ENCODE measurements around the gene PGS1. TPM values are rescaled to one million over a fixed set of nuclear protein-coding genes. Genes with fewer than 3 reads are reported as not detected.

PGS1 gene
- total RNA-seq, 2 experiments from 2014 or later, result 59.6 to 61.3 TPM

DNA sequence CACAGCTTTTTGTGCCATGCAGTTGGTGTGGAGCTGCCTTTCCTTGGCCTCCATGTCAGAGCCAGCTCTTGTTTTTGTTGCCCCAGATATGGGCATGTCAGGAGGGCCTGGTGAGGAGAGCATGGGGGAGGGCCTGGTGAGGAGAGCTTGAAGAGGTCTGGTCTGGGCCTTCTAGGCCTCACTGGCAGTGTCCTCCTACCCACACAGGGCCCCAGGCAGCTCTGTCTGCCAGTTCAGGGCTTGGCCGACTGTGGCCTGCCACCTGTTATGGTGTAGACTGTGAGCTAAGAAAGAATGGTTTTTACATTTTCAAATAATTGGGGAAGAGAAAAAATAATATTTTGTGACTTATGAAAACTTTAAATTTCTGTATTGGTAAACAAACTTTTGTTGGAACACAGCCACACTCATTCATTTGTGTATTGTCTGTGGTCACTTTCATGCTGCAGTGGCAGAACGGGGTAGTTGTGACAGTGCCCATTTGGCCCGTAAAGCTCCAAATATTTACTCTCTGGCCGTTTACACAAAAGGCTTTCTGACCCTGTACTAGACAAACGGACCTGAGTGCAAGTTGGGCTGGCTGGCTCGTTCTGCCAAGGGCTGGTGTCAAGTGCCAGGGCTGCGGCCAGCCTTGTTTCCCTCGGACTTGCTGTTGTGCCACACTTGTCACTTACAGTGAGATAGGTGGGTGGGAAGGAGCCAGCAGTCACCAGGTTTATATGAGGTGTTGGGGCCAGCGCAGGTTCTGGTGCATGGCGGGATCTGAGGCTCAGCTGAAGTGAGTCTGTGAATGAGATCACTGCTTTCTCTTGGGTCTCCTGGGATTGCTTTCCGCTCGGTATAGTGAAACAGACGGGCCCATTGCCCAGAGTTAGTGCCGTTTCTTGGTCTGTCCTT is 18.2 kb downstream of the PGS1 start:
- POLR2A ChIA-PET, result no interaction called here
- intact Hi-C loops (cut with micrococcal nuclease; ENCODE audit: unreplicated experiment), result no loop called here
- CTCF ChIA-PET (ENCODE audit: unreplicated experiment), result interaction anchor here (0.6 kb wide), 1 partner anchor 89 kb away, joined by 3 read pairs; no protein-coding TSS in a partner anchor
- Histone ChIP-seq H3K4me1 (ENCODE audit: insufficient read depth, low read length, poor library complexity, severe bottlenecking) (no peaks in the 10 kb centered on the region), H3K79me2 (ENCODE audit: insufficient read depth, low read depth, low read length) (0 out of 2 replicates have a peak, but pooled peaks cover 3% of the 10 kb centered on the region), H3K4me3 (ENCODE audit: low read depth, low read length, poor library complexity, severe bottlenecking) (no peak overlapping the region), H2AFZ (ENCODE audit: low read length) (no peak overlapping the region), H3K27ac (ENCODE audit: low read depth, low read length, poor library complexity, severe bottlenecking) (no peak overlapping the region), H3K9me3 (ENCODE audit: low read length) (no peaks in the 10 kb centered on the region), H3K36me3 (ENCODE audit: insufficient read depth, low read length) (peaks cover 91% of the 10 kb centered on the region), H4K20me1 (ENCODE audit: insufficient read depth, low read length) (no peaks in the 10 kb centered on the region), H3K4me2 (ENCODE audit: low read length) (no peak overlapping the region), H3K9me2 (ENCODE audit: insufficient read depth, low read length) (no peaks in the 10 kb centered on the region)
- no TSS peak for BruUV-seq (replicated peaks)
- no peak for DNase-seq (ENCODE audit: low spot score)
- TF ChIP-seq, protein P1, sequence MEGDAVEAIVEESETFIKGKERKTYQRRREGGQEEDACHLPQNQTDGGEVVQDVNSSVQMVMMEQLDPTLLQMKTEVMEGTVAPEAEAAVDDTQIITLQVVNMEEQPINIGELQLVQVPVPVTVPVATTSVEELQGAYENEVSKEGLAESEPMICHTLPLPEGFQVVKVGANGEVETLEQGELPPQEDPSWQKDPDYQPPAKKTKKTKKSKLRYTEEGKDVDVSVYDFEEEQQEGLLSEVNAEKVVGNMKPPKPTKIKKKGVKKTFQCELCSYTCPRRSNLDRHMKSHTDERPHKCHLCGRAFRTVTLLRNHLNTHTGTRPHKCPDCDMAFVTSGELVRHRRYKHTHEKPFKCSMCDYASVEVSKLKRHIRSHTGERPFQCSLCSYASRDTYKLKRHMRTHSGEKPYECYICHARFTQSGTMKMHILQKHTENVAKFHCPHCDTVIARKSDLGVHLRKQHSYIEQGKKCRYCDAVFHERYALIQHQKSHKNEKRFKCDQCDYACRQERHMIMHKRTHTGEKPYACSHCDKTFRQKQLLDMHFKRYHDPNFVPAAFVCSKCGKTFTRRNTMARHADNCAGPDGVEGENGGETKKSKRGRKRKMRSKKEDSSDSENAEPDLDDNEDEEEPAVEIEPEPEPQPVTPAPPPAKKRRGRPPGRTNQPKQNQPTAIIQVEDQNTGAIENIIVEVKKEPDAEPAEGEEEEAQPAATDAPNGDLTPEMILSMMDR (conservative IDR thresholded peaks at IDR 0.05; ENCODE audit: low read length), result no peak
- TF ChIP-seq EZH2phosphoT487 (IDR thresholded peaks at IDR 0.05; ENCODE audit: borderline replicate concordance, low read depth, low read length), result no peak

DNA sequence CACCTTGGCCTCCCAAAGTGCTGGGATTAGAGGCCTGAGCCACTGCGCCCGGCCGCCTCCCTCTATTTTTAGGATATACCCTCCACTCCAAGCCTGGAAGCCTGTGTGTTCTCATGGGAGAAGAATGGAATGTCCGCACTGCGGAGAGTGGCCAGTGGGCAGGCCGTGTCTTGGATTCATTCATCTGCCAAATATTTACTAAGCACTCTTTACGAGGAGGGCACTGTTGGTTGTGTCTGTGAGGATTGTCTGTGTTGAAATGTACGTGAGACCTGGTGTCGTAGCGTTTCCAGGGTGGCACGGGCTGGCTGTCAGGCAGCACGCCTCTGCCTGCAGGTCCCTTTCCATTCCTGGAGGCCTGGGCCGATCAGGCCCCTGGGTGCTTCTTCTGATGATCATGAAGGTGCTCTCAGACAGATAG is 19.2 kb downstream of the PGS1 start:
- intact Hi-C loops (cut with micrococcal nuclease; ENCODE audit: unreplicated experiment), result no loop called here
- no peak for DNase-seq (ENCODE audit: low spot score)
- Histone ChIP-seq H3K36me3 (ENCODE audit: insufficient read depth, low read length) (peaks cover 89% of the 10 kb centered on the region), H2AFZ (ENCODE audit: low read length) (no peak overlapping the region), H3K4me3 (ENCODE audit: low read depth, low read length, poor library complexity, severe bottlenecking) (no peak overlapping the region), H3K4me2 (ENCODE audit: low read length) (no peak overlapping the region), H3K4me1 (ENCODE audit: insufficient read depth, low read length, poor library complexity, severe bottlenecking) (no peaks in the 10 kb centered on the region), H3K9me2 (ENCODE audit: insufficient read depth, low read length) (no peaks in the 10 kb centered on the region), H4K20me1 (ENCODE audit: insufficient read depth, low read length) (no peaks in the 10 kb centered on the region), H3K27ac (ENCODE audit: low read depth, low read length, poor library complexity, severe bottlenecking) (no peak overlapping the region), H3K9me3 (ENCODE audit: low read length) (no peaks in the 10 kb centered on the region), H3K79me2 (ENCODE audit: insufficient read depth, low read depth, low read length) (0 out of 2 replicates have a peak, but pooled peaks cover under 1% of the 10 kb centered on the region)
- POLR2A ChIA-PET, result no interaction called here
- CTCF ChIA-PET (ENCODE audit: unreplicated experiment), result no interaction called here
- TF ChIP-seq EZH2phosphoT487 (IDR thresholded peaks at IDR 0.05; ENCODE audit: borderline replicate concordance, low read depth, low read length), result no peak
- TF ChIP-seq, protein P1 (conservative IDR thresholded peaks at IDR 0.05; ENCODE audit: low read length), result no peak
- BruUV-seq (replicated peaks), result no TSS peak

DNA sequence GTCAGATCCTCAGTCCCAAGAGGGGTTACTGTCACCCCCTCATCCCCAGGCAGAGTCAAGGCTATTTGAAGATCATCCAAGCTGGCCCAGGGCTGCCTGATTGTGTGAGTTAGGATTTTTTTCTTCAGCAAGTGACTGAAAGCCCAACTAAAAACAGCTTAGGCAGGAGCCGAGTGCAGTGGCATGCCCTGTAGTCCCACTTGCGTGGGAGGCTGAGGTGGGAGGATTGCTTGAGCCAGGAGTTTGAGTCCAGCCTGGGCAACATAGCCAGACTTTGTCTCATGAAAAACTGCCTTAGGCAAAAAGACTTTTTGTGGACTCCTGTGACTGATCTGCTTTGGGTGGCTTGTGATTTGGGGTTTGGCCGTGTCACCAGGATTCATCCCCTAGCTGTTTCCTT is 19.9 kb downstream of the PGS1 start:
- no peak for TF ChIP-seq EZH2phosphoT487 (IDR thresholded peaks at IDR 0.05; ENCODE audit: borderline replicate concordance, low read depth, low read length)
- TF ChIP-seq, protein P1 (conservative IDR thresholded peaks at IDR 0.05; ENCODE audit: low read length), result no peak
- no peaks in the 10 kb centered on the region for H3K9me3 ChIP-seq (ENCODE audit: low read length)
- H3K4me3 ChIP-seq (ENCODE audit: low read depth, low read length, poor library complexity, severe bottlenecking), result no peak overlapping the region
- H3K36me3 ChIP-seq (ENCODE audit: insufficient read depth, low read length), result peaks cover 91% of the 10 kb centered on the region
- intact Hi-C loops (cut with micrococcal nuclease; ENCODE audit: unreplicated experiment), result no loop called here
- ChIA-PET CTCF (ENCODE audit: unreplicated experiment) (no interaction called here), POLR2A (no interaction called here)
- no peaks in the 10 kb centered on the region for H4K20me1 ChIP-seq (ENCODE audit: insufficient read depth, low read length)
- no peak overlapping the region for H3K4me2 ChIP-seq (ENCODE audit: low read length)
- H3K79me2 ChIP-seq (ENCODE audit: insufficient read depth, low read depth, low read length), result no peaks in the 10 kb centered on the region
- DNase-seq (ENCODE audit: low spot score), result no peak
- no peak overlapping the region for H3K27ac ChIP-seq (ENCODE audit: low read depth, low read length, poor library complexity, severe bottlenecking)
- H3K4me1 ChIP-seq (ENCODE audit: insufficient read depth, low read length, poor library complexity, severe bottlenecking), result no peaks in the 10 kb centered on the region
- H3K9me2 ChIP-seq (ENCODE audit: insufficient read depth, low read length), result no peaks in the 10 kb centered on the region
- no peak overlapping the region for H2AFZ ChIP-seq (ENCODE audit: low read length)
- no TSS peak for BruUV-seq (replicated peaks)
